8988T (cell line): ENCODE measurements around the gene CSHL1.
"Not testable (repeated sequence)": the region's sequence is repeated elsewhere in the genome, so short reads cannot be mapped to it uniquely, and the experiment has no call there.

ENCODE experiments used
- DNase-seq: peaks from one replicate; pipeline ENCODE4 v3.0.0; 2011

CSHL1 gene

DNA sequence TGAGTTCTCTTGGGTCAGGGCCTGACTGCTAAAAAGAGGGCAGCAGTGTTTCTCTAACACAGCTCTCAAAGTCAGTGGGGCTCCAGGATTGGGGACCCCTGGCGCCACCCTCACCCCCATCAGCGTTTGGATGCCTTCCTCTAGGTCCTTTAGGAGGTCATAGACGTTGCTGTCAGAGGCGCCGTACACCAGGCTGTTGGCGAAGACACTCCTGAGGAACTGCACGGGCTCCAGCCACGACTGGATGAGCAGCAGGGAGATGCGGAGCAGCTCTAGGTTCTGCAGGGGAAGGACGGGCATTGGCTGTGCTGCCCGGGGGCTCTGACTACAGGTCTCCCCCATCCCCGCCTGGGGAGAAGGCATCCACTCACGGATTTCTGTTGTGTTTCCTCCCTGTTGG is 6.6 kb upstream of the CSHL1 start:
- no peak for DNase-seq

DNA sequence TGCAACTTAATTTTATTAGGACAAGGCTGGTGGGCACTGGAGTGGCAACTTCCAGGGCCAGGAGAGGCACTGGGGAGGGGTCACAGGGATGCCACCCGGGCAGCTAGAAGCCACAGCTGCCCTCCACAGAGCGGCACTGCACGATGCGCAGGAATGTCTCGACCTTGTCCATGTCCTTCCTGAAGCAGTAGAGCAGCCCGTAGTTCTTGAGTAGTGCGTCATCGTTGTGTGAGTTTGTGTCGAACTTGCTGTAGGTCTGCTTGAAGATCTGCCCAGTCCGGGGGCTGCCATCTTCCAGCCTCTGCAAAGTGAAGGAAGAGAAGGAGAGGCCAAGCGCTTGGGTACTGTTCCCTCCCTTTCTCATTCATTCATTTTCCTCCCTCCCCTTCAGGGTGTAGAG is 6.1 kb upstream of the CSHL1 start:
- not testable (repeated sequence) for DNase-seq

DNA sequence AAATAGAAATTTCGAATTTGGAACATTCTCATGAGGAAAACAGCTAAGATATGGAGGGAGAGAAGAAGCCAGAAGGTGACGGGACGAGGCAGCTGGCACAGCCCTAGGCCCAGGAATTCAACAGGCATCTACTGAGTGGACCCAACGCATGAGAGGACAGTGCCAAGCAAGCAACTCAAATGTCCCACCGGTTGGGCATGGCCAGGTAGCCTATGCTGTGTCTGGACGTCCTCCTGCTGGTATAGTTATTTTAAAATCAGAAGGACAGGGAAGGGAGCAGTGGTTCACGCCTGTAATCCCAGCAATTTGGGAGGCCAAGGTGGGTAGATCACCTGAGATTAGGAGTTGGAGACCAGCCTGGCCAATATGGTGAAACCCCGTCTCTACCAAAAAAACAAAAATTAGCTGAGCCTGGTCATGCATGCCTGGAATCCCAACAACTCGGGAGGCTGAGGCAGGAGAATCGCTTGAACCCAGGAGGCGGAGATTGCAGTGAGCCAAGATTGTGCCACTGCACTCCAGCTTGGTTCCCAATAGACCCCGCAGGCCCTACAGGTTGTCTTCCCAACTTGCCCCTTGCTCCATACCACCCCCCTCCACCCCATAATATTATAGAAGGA is 5.6 kb upstream of the CSHL1 start:
- no peak for DNase-seq

DNA sequence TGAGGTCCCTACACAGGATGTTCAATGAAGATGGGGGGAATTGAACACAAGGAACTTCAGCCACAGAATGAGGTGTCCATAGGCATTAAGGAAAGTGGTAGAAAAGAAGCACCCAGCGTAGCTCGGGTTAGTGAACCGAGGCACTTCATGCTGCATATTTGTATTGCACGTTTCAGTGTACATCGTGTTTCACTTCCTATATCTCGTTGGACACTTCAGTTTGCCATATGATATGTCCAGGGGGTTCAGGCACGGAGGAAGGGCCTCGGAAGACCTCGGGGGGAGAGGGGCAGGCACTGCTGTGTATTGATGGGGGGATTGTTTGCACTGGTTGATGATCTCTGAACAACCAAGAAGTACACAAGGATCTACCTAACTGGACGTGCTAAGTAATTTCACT is 4.7 kb upstream of the CSHL1 start:
- not testable (repeated sequence) for DNase-seq

DNA sequence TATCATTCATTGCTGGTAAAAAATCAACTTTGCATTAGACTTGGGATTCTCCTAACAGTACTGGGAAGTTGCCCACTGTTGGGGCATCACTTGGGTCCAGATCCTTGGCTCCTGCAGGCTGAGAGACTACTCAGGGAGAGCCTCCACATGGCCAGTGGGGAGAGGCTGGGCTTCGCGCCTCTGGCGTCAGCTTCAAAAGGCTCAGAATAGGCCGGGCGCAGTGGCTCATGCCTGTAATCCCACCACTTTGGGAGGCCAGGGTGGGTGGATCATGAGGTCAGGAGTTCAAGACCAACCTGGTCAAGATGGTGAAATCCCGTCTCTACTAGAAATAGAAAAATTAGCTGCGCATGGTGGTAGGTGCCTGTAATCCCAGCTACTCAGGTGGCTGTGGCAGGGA is 3.4 kb upstream of the CSHL1 start:
- no peak for DNase-seq

DNA sequence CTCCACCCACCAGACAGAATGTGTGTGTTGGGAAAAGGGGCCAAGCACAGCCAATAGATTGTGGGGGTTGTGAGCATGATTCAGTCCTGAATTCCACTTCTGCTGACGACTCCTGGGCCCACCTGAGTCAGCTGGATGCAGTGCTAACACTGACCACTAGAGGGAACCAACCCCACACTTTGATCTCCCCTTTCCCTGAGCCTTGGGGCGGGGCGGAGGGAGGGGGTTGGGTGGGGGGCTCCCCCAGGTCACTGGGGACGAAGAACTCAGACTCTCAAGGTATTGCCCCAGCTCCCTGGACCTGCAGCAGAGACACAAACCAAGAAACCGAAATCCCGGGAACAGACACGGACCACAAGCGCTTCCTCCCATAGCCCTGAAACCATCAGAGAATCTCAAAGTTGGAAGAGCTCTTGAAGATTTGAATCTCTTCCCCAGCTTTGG is 621 bp upstream of the CSHL1 start:
- peak; percentile 43 for DNase-seq

DNA sequence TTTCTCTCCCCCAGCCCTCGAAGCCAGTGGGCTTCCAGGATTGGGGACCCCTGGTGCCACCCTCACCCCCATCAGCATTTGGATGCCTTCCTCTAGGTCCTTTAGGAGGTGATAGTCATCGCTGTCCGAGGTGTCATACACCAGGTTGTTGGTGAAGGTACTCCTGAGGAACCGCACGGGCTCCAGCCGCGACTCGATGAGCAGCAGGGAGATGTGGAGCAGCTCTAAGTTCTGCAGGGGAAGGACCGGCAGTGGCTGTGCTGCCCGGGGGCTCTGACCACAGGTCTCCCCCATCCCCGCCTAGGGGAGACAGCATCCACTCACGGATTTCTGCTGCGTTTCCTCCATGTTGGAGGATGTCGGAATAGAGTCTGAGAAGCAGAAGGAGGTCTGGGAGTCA is 962 bp downstream of the CSHL1 start:
- no peak for DNase-seq

DNA sequence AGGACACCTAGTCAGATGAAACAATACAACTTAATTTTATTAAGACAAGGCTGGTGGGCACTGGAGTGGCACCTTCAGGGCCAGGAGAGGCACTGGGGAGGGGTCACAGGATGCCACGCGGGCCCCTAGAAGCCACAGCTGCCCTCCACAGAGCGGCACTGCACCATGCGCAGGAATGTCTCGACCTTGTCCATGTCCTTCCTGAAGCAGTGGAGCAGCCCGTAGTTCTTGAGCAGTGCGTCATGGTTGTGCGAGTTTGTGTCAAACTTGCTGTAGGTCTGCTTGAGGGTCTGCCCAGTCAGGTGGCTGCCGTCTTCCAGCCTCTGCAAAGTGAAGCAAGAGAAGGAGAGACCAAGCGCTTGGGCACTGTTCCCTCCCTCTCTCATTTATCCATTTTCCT is 1.5 kb downstream of the CSHL1 start:
- not testable (repeated sequence) for DNase-seq

DNA sequence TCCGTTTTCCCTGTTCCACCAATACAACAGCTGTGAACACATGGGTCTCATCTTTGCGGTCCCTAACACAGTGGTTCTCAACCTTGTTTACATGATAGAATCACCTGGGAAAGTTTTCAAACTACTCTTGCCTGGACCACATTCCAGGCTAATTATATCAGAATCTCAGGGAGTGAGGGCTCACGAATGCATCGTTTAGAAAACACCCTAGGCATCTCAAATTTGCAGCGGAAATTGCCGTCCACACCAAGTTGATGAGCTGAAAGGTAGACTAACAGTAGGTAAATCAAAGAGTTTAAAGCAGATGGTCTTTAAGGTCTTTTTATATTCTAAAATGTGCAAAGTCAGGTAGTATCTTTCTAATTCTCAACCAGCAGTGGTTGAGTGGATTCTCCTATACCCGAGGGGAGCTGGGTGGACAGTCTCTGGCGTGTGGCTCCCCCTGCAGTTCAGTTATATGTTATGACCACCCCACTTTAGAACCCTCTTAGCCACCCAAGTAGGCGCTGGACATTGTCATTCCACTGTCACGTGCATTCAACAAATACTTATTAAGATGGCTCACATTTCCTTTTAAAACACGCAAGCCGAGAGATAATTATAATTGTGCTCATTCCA is 3.8 kb downstream of the CSHL1 start:
- not testable (repeated sequence) for DNase-seq

DNA sequence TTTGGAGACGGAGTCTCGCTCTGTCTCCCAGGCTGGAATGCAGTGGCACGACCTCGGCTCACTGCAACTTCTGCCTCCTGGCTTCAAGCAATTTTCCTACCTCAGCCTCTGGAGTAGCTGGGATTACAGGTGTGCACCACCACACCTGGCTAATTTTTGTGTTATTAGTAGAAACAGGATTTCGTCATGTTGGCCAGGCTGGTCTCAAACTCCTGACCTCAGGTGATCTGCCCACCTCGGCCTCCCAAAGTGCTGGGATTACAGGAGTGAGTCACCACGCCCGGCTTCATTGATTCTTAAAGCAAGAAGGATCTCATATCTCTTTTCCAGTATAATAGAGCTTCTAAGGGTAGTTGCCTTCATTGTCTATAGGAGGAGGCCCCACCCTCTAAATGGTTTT is 6.3 kb downstream of the CSHL1 start:
- not testable (repeated sequence) for DNase-seq

DNA sequence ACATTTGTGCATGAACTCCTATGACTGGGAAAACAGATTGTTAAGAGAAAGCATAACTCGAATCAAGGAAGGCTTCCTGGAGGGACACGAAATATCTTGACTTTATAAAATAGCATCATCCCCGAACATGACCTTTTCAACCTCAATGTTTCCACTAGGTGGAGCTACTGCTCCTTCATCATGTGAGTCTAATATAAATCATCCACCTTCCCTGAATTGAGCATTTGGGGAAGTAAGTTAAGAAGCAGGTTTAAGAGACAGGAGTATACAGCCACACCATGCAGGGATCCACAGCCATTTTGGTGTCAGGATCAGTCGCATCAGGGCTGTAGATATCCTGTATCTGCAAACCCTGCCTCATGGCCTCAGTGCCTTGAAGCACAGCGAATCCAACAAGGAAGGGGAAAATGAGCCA is 7.3 kb downstream of the CSHL1 start:
- DNase-seq: not testable (repeated sequence)

DNA sequence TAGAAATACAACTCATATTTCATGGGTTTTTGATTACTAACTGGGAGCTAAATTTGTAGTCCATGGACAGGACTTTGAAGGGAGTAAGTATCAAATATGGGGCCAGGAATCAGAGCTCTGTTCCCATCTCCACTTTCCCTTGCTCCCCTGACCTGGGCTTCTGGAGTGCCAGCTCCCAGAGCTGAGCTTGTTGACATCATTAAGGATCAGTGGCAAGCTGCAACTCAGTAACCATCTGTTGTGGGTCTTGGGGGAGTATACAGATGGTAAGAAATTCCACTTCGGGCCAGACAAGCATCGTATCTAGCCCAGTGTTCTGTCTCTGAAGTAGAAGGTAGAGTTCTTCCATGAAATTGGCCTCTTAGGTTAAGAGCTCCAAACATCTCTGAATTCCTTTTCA is 9.1 kb downstream of the CSHL1 start:
- DNase-seq: not testable (repeated sequence)

DNA sequence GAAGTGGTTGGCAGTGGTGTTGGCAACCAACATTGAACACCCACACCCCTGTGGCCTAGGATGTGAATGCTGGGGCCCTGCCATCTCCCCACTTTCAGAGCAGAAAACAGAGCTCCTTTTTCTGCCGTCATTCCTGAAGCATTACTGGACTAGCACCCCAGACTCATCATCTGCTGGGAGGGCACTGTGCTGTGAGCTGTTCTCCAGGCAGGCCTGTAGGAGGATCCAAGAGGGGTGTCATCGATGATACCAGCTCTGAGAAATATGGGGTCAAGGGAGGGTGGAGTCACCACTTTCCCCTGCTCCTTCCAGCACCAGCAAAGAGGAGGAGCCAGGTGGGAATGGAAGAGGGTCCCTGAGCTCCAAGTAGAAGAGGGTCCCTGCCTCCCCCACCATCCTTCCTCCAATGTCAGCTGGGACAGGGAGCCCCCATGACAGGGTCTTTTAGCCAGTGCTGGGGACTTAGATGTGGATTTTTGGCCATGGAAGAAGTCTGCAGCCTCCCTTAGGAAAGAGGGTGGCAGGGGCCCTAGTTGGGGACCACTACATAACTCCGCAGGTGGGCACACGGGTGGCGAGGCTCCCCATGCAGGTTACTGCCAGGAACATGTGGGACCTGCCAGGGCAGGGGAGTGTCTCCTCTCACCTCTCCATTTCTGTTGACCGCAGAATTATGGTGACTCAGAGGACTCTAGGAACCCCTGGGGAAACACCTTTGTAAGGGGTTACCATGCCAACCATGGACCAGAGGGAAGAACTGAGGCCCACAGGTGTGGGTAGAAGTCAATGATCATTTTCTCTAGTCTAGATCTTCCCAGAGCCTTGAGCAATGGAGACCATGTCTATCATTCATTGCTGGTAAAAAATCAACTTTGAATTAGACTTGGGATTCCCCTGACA is 11.9 kb downstream of the CSHL1 start:
- DNase-seq: not testable (repeated sequence)

DNA sequence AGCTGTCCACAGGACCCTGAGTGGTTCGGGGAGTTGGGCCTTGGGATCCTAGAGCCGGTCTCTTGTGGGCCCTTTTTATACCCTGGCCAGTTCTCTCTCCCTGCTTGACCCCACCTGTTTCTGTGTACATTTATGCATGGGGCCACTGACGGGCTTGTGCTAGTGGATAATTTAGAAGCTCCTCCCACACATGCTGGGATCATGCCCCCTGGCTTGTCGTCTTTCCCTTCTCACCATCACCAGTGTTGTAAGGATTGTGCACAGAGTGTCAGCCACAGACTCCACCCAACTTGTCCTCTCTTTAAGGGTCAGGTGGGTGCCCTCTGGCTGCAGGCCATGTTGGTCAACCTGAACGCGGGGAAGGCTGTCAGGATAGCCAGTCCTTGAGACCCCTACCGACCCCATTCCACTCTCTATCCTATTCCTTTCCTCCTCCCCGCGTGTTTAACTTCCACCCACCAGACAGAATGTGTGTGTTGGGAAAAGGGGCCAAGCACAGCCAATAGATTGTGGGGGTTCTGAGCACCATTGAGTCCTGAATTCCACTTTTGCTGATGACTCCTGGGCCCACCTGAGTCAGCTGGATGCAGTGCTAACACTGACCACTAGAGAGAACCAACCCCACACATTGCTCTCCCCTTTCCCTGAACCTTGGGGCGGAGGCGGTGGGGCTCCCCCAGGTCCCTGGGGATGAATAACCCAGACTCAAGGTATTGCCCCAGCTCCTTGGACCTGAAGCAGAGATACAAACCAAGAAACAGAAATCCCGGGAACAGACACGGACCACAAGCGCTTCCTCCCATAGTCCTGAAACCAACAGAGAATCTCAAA is 14.3 kb downstream of the CSHL1 start, which contains the start of gene CSH1:
Gene CSH1 (minus strand): TSS at position 51 of the 831 bp plus-strand sequence. CDS start 63 bp downstream, outside the sequence.
- DNase-seq: not testable (repeated sequence)

DNA sequence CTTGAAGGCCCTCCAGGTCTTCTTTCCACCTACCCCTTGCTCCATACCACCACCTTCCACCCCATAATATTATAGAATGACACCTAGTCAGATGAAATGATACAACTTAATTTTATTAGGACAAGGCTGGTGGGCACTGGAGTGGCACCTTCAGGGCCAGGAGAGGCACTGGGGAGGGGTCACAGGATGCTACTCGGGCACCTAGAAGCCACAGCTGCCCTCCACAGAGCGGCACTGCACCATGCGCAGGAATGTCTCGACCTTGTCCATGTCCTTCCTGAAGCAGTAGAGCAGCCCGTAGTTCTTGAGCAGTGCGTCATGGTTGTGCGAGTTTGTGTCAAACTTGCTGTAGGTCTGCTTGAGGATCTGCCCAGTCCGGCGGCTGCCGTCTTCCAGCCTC is 16.2 kb downstream of the CSHL1 start:
- DNase-seq: not testable (repeated sequence)

DNA sequence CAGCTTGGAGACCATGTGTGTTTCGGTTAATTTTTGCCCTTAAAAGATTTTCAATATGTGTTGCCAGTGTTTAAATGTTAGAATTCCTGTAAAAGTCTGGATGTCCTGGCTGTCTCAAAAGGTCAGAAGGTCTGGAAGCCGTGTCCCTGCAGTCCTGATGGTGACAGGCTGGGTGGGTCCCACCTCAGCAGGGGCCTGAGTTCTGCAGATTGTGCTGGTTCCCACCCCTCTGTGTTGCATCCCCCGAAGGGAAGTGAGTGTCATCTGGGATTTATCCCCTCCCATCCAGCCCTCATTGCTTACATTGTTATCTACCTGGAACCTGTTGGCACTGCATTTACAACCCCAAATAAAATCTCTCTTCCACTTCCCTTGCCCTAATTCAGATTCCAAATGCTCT is 17.0 kb downstream of the CSHL1 start:
- DNase-seq: not testable (repeated sequence)

DNA sequence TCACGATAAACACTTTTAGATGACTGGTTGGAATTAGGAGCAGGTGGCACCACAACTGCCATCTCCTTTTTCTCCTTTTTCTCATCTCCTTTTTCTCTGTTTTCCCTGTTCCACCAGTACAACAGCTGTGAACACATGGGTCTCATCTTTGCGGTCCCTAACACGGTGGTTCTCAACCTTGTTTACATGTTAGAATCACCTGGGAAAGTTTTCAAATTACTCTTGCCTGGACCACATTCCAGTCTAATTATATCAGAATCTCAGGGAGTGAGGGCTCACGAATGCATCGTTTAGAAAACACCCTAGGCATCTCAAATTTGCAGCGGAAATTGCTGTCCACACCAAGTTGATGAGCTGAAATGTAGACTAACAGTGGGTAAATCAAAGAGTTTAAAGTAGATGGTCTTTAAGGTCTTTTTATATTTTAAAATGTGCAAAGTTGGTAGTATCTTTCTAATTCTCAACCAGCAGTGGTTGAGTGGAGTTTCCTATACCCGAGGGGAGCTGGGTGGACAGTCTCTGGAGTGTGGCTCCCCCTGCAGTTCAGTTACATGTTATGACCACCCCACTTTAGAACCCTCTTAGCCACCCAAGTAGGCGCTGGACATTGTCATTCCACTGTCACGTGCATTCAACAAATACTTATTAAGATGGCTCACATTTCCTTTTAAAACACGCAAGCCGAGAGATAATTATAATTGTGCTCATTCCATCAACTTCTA is 18.6 kb downstream of the CSHL1 start:
- DNase-seq: not testable (repeated sequence)

DNA sequence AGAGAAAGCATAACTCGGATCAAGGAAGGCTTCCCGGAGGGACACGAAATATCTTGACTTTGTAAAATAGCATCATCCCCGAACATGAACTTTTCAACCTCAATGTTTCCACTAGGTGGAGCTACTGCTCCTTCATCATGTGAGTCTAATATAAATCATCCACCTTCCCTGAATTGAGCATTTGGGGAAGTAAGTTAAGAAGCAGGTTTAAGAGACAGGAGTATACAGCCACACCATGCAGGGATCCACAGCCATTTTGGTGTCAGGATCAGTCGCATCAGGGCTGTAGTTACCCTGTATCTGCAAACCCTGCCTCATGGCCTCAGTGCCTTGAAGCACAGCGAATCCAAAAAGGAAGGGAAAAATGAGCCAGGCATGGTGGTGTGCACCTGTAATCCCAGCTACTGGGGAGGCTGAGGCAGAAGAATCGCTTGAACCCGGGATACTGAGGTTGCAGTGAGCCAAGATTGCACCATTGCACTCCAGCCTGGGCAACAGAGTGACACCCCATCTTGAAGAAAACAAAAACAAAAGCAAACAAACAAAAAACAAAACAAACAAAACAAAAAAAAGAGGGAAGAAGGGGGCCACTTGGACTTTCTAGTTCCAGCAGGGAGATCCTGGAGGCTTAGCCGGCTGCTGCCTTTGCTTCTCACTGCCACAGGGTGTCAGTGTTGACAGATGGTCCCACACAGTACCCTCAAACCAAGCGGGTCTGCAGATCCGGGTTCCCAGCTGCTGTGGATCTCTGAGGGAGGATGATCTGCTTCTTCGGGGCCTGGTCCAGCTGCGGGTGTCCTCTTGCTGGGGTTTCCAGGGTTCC is 21.8 kb downstream of the CSHL1 start:
- DNase-seq: not testable (repeated sequence)

DNA sequence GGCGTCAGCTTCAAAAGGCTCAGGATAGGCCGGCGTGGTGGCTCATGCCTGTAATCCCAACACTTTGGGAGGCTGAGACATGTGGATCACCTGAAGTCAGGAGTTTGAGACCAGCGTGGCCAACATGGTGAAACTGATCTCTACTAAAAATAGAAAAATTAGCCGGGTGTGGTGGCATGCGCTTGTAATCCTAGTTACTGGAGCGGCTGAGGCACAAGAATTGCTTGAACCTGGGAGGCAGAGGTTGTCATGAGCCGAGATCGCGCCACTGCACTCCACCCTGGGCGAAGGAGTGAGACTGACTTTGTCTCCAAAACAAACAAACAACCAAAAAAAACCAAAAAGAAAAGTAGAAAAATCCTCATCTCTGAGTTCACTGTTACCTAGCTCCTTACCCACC is 25.9 kb downstream of the CSHL1 start:
- DNase-seq: not testable (repeated sequence)

DNA sequence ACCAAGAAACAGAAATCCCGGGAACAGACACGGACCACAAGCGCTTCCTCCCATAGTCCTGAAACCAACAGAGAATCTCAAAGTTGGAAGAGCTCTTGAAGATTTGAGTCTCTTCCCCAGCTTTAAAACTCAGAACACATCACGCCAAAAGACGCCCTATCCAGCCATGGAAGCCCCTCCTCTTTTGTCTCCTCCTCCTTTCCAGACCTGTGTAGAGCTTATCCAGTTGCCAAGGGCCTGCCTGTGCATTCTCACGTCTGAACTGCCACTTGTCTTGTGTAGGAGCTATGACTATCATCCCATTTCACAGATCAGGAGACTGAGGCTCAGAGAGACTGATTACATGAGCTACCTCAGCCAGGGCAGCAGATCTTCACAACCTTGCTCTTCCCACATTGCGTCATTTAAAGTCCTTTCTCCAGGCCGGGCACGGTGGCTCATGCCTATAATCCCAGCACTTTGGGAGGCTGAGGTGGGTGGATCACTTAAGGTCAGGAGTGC is 28.4 kb downstream of the CSHL1 start:
- DNase-seq: not testable (repeated sequence)
